Neural cell (in vitro differentiated cells): ENCODE measurements around the gene CSF2. TPM values are rescaled to one million over a fixed set of nuclear protein-coding genes. Genes with fewer than 3 reads are reported as not detected.

Source experiments
- H2AFZ ChIP-seq: fragments of 200-600, 300-800 bp; sonication (generic), shearing (Covaris generic); 2 replicates; pipeline ENCODE4 v1.6.0; 2014; ENCODE audit warnings: low read depth, mild to moderate bottlenecking, antibody characterized with exemption, low read length, moderate library complexity
- H3F3A ChIP-seq: fragments of 200-600 bp; shearing (Covaris generic); 2 replicates; pipeline ENCODE4 v1.6.1; 2016; ENCODE audit warnings: mild to moderate bottlenecking, moderate library complexity, mixed read lengths, antibody characterized with exemption, low read length; ENCODE audit not compliant: insufficient read depth, poor library complexity, severe bottlenecking
- H3K27ac ChIP-seq: fragments of 200-600, 300-800 bp; sonication (generic), shearing (Covaris generic); 2 replicates; pipeline ENCODE4 v1.5.1; 2014; ENCODE audit warnings: mild to moderate bottlenecking, low read length, moderate library complexity
- H3K27me3 ChIP-seq: fragments of 300-800, 200-600 bp; sonication (generic), shearing (Covaris generic); 2 replicates; pipeline ENCODE4 v1.6.0; 2014; ENCODE audit warnings: mild to moderate bottlenecking, low read depth, low read length, moderate library complexity; ENCODE audit not compliant: insufficient read depth
- H3K36me3 ChIP-seq: fragments of 300-800, 200-600 bp; sonication (generic), shearing (Covaris generic); 2 replicates; pipeline ENCODE4 v1.5.1; 2014; ENCODE audit warnings: mild to moderate bottlenecking, antibody characterized with exemption, low read length, moderate library complexity; ENCODE audit not compliant: insufficient read depth
- H3K4me2 ChIP-seq: fragments of 300-800, 200-600 bp; sonication (generic), shearing (Covaris generic); 2 replicates; pipeline ENCODE4 v1.6.0; 2014; ENCODE audit warnings: mild to moderate bottlenecking, low read length
- H3K4me3 ChIP-seq: fragments of 300-800, 200-600 bp; sonication (generic), shearing (Covaris generic); 2 replicates; pipeline ENCODE4 v1.5.1; 2014; ENCODE audit warnings: mild to moderate bottlenecking, low read length, moderate library complexity
- H3K79me2 ChIP-seq: fragments of 200-600 bp; shearing (Covaris generic); replicated peaks from 2 replicates; pipeline ENCODE4 v1.6.0; 2014; ENCODE audit warnings: mild to moderate bottlenecking, low read length, moderate library complexity; ENCODE audit not compliant: insufficient read depth
- H3K9ac ChIP-seq: fragments of 300-800, 200-600 bp; sonication (generic), shearing (Covaris generic); 2 replicates; pipeline ENCODE4 v1.6.1; 2016; ENCODE audit warnings: mild to moderate bottlenecking, low read length, mixed read lengths
- H3K9me2 ChIP-seq: fragments of 200-600 bp; shearing (Covaris generic); 2 replicates; pipeline ENCODE4 v1.6.1; 2016; ENCODE audit warnings: mild to moderate bottlenecking, low read length, mixed read lengths; ENCODE audit not compliant: insufficient read depth
- H3K9me3 ChIP-seq: fragments of 200-600, 300-800 bp; sonication (generic), shearing (Covaris generic); 2 replicates; pipeline ENCODE4 v1.6.1; 2016; ENCODE audit warnings: mild to moderate bottlenecking, mixed run types, low read length, moderate library complexity, mixed read lengths
- H4K20me1 ChIP-seq: fragments of 200-600 bp; shearing (Covaris generic); 2 replicates; pipeline ENCODE4 v1.6.1; 2016; ENCODE audit warnings: mild to moderate bottlenecking, mixed run types; ENCODE audit not compliant: insufficient read depth
- CTCF ChIP-seq: fragments of 450-650 bp; IDR thresholded peaks from 2 replicates; pipeline ENCODE4 v1.5.1; 2014; ENCODE audit warnings: antibody characterized with exemption, mild to moderate bottlenecking, moderate library complexity; ENCODE audit not compliant: poor library complexity, severe bottlenecking
- EP300 ChIP-seq: fragments of 450-650 bp; conservative IDR thresholded peaks from 2 replicates; pipeline ENCODE4 v1.6.1; 2014; ENCODE audit warnings: antibody characterized with exemption, mild to moderate bottlenecking, moderate library complexity; ENCODE audit not compliant: poor library complexity, severe bottlenecking
- EZH2 ChIP-seq: fragments of 200-600, 300-800 bp; shearing (Covaris generic), sonication (generic); IDR thresholded peaks from 2 replicates; pipeline ENCODE4 v1.6.1; 2014; ENCODE audit warnings: antibody characterized with exemption, low read length, borderline replicate concordance, mild to moderate bottlenecking; ENCODE audit not compliant: insufficient read depth, poor library complexity, severe bottlenecking
- MXI1 ChIP-seq: fragments of 450-650 bp; conservative IDR thresholded peaks from 2 replicates; pipeline ENCODE4 v1.6.1; 2014; ENCODE audit warnings: antibody characterized with exemption, mild to moderate bottlenecking; ENCODE audit not compliant: poor library complexity, severe bottlenecking
- POLR2AphosphoS5 ChIP-seq: IDR thresholded peaks from 2 replicates; pipeline ENCODE4 v1.6.1; 2012
- RAD21 ChIP-seq: fragments of 450-650 bp; conservative IDR thresholded peaks from 2 replicates; pipeline ENCODE4 v1.6.1; 2014; ENCODE audit warnings: antibody characterized with exemption, mild to moderate bottlenecking, moderate library complexity
- REST ChIP-seq: IDR thresholded peaks from 2 replicates; pipeline ENCODE4 v1.6.1; 2012; ENCODE audit warnings: borderline replicate concordance
- SMC3 ChIP-seq: fragments of 450-650 bp; conservative IDR thresholded peaks from 2 replicates; pipeline ENCODE4 v1.6.1; 2014; ENCODE audit warnings: antibody characterized with exemption, mild to moderate bottlenecking, moderate library complexity; ENCODE audit not compliant: poor library complexity
- TAF1 ChIP-seq: IDR thresholded peaks from 2 replicates; pipeline ENCODE4 v1.6.1; 2012; ENCODE audit warnings: low read depth
- polyA plus RNA-seq: library from polyadenylated mRNA; depleted of rRNA; stranded (reverse); fragments of >200 nt; gene quantifications from 2 replicates; pipeline ENCODE4 v1.2.3, GENCODE V29; 2014

The CSF2 gene
- polyA plus RNA-seq, 1 donor from 2014 or later = not detected

GRCh38 chr5:132024789-132025402 is 48.7 kb upstream of the CSF2 start:
- Histone ChIP-seq H3K4me2 (no peak overlapping the region), H3K27ac (no peak overlapping the region), H3K9me3 (no peaks in the 10 kb centered on the region), H2AFZ (no peak overlapping the region), H3K4me3 (no peak overlapping the region), H3F3A (no peaks in the 10 kb centered on the region), H3K27me3 (no peaks in the 10 kb centered on the region), H3K9me2 (no peaks in the 10 kb centered on the region), H3K36me3 (no peaks in the 10 kb centered on the region), H3K79me2 (no peaks in the 10 kb centered on the region), H4K20me1 (no peaks in the 10 kb centered on the region), H3K9ac (no peak overlapping the region)
- TF ChIP-seq RAD21 (no peak), SMC3 (no peak), TAF1 (no peak), MXI1 (no peak), EP300 (no peak), POLR2AphosphoS5 (no peak), CTCF (no peak), EZH2 (no peak), REST (no peak)

GRCh38 chr5:132025403-132025971 is 48.1 kb upstream of the CSF2 start:
- H3K4me2 ChIP-seq = no peak overlapping the region
- H3F3A ChIP-seq = no peaks in the 10 kb centered on the region
- no peak for TF ChIP-seq EZH2
- no peak for TF ChIP-seq CTCF
- TF ChIP-seq TAF1 = no peak
- TF ChIP-seq MXI1 = no peak
- no peak for TF ChIP-seq SMC3
- TF ChIP-seq POLR2AphosphoS5 = no peak
- TF ChIP-seq REST = no peak
- no peak for TF ChIP-seq EP300
- no peak for TF ChIP-seq RAD21
- no peak overlapping the region for H2AFZ ChIP-seq
- no peaks in the 10 kb centered on the region for H3K9me2 ChIP-seq
- H3K4me3 ChIP-seq = no peak overlapping the region
- no peaks in the 10 kb centered on the region for H3K9me3 ChIP-seq
- H3K79me2 ChIP-seq = no peaks in the 10 kb centered on the region
- H3K9ac ChIP-seq = no peak overlapping the region
- H3K36me3 ChIP-seq = no peaks in the 10 kb centered on the region
- H3K27me3 ChIP-seq = no peaks in the 10 kb centered on the region
- H3K27ac ChIP-seq = no peak overlapping the region
- no peaks in the 10 kb centered on the region for H4K20me1 ChIP-seq
